Measurements from ENCODE around the gene TMEM255A.

Gene TMEM255A

GRCh38 chrX:120306630-120307029, 4.6 kb downstream of the TMEM255A start:
- Histone ChIP-seq H3K27ac (ENCODE audit: low read depth, low read length) (no peak overlapping the region), H3K27me3 (ENCODE audit: control insufficient read depth, insufficient read depth, low read length) (peaks cover 63% of the 10 kb centered on the region), H3K9me3 (ENCODE audit: control insufficient read depth, insufficient read depth, low read depth, low read length) (no peaks in the 10 kb centered on the region), H3K36me3 (ENCODE audit: control insufficient read depth, insufficient read depth, low read length) (no peaks in the 10 kb centered on the region), H3K4me1 (ENCODE audit: control insufficient read depth, insufficient read depth, low read length) (peaks cover 51% of the 10 kb centered on the region), H3K9ac (ENCODE audit: low read length) (no peak overlapping the region), H3K4me3 (ENCODE audit: low read depth, low read length) (no peak overlapping the region; the same call in 1 of the 2 replicates)

DNA sequence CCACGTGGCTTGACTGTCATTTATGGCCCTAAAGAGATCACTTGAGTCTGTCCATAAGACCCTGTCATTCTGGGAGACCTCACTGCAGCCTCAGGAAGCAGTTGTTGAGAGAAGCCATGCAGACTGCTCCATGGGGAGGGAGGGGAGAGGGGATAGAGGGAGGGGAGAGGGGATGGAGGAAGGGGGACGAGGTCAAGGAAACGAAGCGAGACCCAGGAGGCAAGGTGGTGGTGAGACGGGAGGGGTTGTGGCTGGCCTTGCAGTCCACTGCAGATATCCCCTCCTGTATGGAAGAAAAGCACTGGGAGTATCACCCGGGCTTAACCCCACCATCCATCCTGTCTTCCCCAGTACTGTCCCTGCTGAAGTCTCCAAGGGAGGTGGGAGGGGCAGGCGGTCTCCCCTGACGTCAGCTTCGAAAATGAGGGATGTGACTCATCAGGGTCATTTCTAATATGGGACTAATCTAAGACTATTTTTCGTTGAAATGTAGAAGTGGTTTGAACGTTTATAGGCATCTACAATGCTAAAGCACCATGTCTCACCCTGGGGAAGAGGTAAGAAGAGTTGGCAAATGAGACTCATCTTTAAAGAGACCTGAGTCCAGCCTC, 5.6 kb downstream of the TMEM255A start:
- no peaks in the 10 kb centered on the region for H3K9me3 ChIP-seq (ENCODE audit: control insufficient read depth, insufficient read depth, low read depth, low read length)

GRCh38 chrX:120304256-120304655, 7.0 kb downstream of the TMEM255A start:
- no peak overlapping the region for H3K9ac ChIP-seq (ENCODE audit: low read length)

More for the DNA sequence above, 5.6 kb downstream of the TMEM255A start:
- Histone ChIP-seq H3K36me3 (ENCODE audit: control insufficient read depth, insufficient read depth, low read length) (no peaks in the 10 kb centered on the region), H3K9ac (ENCODE audit: low read length) (no peak overlapping the region), H3K27me3 (ENCODE audit: control insufficient read depth, insufficient read depth, low read length) (peaks cover 53% of the 10 kb centered on the region), H3K27ac (ENCODE audit: low read depth, low read length) (no peak overlapping the region), H3K4me1 (ENCODE audit: control insufficient read depth, insufficient read depth, low read length) (peaks cover 52% of the 10 kb centered on the region), H3K4me3 (ENCODE audit: low read depth, low read length) (peak overlapping the region; percentile 49)

GRCh38 chrX:120302434-120302833, 8.8 kb downstream of the TMEM255A start:
- Histone ChIP-seq H3K27me3 (ENCODE audit: control insufficient read depth, insufficient read depth, low read length) (peaks cover 23% of the 10 kb centered on the region), H3K9ac (ENCODE audit: low read length) (no peak overlapping the region), H3K9me3 (ENCODE audit: control insufficient read depth, insufficient read depth, low read depth, low read length) (no peaks in the 10 kb centered on the region), H3K36me3 (ENCODE audit: control insufficient read depth, insufficient read depth, low read length) (no peaks in the 10 kb centered on the region), H3K4me1 (ENCODE audit: control insufficient read depth, insufficient read depth, low read length) (peaks cover 46% of the 10 kb centered on the region), H3K27ac (ENCODE audit: low read depth, low read length) (no peak overlapping the region), H3K4me3 (ENCODE audit: low read depth, low read length) (no peak overlapping the region)

More at GRCh38 chrX:120304256-120304655, 7.0 kb downstream of the TMEM255A start:
- H3K27me3 ChIP-seq (ENCODE audit: control insufficient read depth, insufficient read depth, low read length), result peaks cover 40% of the 10 kb centered on the region
- H3K4me1 ChIP-seq (ENCODE audit: control insufficient read depth, insufficient read depth, low read length), result peaks cover 56% of the 10 kb centered on the region
- H3K36me3 ChIP-seq (ENCODE audit: control insufficient read depth, insufficient read depth, low read length), result no peaks in the 10 kb centered on the region
- H3K9me3 ChIP-seq (ENCODE audit: control insufficient read depth, insufficient read depth, low read depth, low read length), result no peaks in the 10 kb centered on the region
- no peak overlapping the region for H3K4me3 ChIP-seq (ENCODE audit: low read depth, low read length)
- no peak overlapping the region for H3K27ac ChIP-seq (ENCODE audit: low read depth, low read length)

- Histone ChIP-seq H3K4me3 (ENCODE audit: low read depth, low read length) (no peak overlapping the region), H3K27ac (ENCODE audit: low read depth, low read length) (no peak overlapping the region), H3K9ac (ENCODE audit: low read length) (no peak overlapping the region), H3K27me3 (ENCODE audit: control insufficient read depth, insufficient read depth, low read length) (peaks cover 18% of the 10 kb centered on the region; the same call in 1 of the 2 replicates), H3K36me3 (ENCODE audit: control insufficient read depth, insufficient read depth, low read length) (no peaks in the 10 kb centered on the region), H3K9me3 (ENCODE audit: control insufficient read depth, insufficient read depth, low read depth, low read length) (no peaks in the 10 kb centered on the region), H3K4me1 (ENCODE audit: control insufficient read depth, insufficient read depth, low read length) (peaks cover 43% of the 10 kb centered on the region)
These were observed 9.3 kb downstream of the TMEM255A start for GRCh38 chrX:120301960-120302359.

GRCh38 chrX:120301497-120301896, 9.8 kb downstream of the TMEM255A start:
- H3K9me3 ChIP-seq (ENCODE audit: control insufficient read depth, insufficient read depth, low read depth, low read length), result no peaks in the 10 kb centered on the region
- no peak overlapping the region for H3K27ac ChIP-seq (ENCODE audit: low read depth, low read length)
- peaks cover 39% of the 10 kb centered on the region for H3K4me1 ChIP-seq (ENCODE audit: control insufficient read depth, insufficient read depth, low read length)
- no peak overlapping the region for H3K9ac ChIP-seq (ENCODE audit: low read length)
- no peaks in the 10 kb centered on the region for H3K36me3 ChIP-seq (ENCODE audit: control insufficient read depth, insufficient read depth, low read length)
- H3K4me3 ChIP-seq (ENCODE audit: low read depth, low read length), result no peak overlapping the region
- H3K27me3 ChIP-seq (ENCODE audit: control insufficient read depth, insufficient read depth, low read length), result peaks cover 14% of the 10 kb centered on the region; the same call in 1 of the 2 replicates

GRCh38 chrX:120299928-120300327, 11.3 kb downstream of the TMEM255A start:
- Histone ChIP-seq H3K9me3 (ENCODE audit: control insufficient read depth, insufficient read depth, low read depth, low read length) (no peaks in the 10 kb centered on the region), H3K9ac (ENCODE audit: low read length) (no peak overlapping the region), H3K27ac (ENCODE audit: low read depth, low read length) (no peak overlapping the region), H3K4me1 (ENCODE audit: control insufficient read depth, insufficient read depth, low read length) (peaks cover 24% of the 10 kb centered on the region), H3K36me3 (ENCODE audit: control insufficient read depth, insufficient read depth, low read length) (no peaks in the 10 kb centered on the region), H3K27me3 (ENCODE audit: control insufficient read depth, insufficient read depth, low read length) (peaks cover 3% of the 10 kb centered on the region; the same call in 1 of the 2 replicates), H3K4me3 (ENCODE audit: low read depth, low read length) (no peak overlapping the region)

DNA sequence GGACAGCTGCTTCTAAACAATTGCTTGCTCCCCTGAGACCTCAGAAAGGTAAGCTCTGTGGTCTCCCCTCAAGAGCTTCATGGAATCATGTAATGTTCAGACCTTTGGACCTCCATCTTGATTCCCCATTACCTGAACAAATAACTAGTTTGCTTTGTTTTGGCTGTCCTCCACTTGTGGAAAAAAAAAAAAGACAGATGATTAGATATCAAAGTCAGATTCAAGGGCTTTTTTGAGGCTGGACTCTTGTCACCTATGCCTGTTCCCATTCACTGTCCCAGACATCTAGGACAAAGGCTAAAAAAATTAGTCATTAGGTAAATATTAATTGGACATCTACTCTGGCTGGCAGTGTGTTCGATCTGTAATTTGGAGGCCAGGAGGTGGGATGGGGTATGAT, 13.3 kb downstream of the TMEM255A start:
- no peak overlapping the region for H3K4me3 ChIP-seq (ENCODE audit: low read depth, low read length)

DNA sequence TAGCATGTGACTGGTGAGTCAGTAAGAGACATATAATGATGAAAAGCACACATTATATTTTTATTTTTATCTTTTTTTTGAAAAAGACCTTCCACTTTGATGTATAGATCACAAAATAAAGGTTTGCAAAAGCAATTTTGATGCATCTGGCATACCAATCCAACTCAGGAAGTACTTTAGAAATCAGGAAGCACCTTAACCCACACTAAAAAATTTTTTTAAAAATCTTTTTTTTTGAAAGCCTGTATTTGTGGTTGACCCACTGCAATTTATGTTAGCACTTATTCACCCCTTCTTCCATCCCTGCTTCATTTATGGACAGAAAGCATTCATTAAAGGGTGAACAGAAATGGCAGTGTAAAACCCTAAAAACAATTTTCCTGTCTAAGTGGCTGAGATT, 16.6 kb downstream of the TMEM255A start:
- H3K9me3 ChIP-seq (ENCODE audit: control insufficient read depth, insufficient read depth, low read depth, low read length), result no peaks in the 10 kb centered on the region
- no peak overlapping the region for H3K9ac ChIP-seq (ENCODE audit: low read length)
- H3K27ac ChIP-seq (ENCODE audit: low read depth, low read length), result no peak overlapping the region
- H3K36me3 ChIP-seq (ENCODE audit: control insufficient read depth, insufficient read depth, low read length), result no peaks in the 10 kb centered on the region
- H3K27me3 ChIP-seq (ENCODE audit: control insufficient read depth, insufficient read depth, low read length), result no peaks in the 10 kb centered on the region; the same call in 1 of the 2 replicates
- no peak overlapping the region for H3K4me3 ChIP-seq (ENCODE audit: low read depth, low read length)
- no peaks in the 10 kb centered on the region for H3K4me1 ChIP-seq (ENCODE audit: control insufficient read depth, insufficient read depth, low read length)

More for the DNA sequence above, 13.3 kb downstream of the TMEM255A start:
- Histone ChIP-seq H3K27me3 (ENCODE audit: control insufficient read depth, insufficient read depth, low read length) (no peaks in the 10 kb centered on the region; the same call in 1 of the 2 replicates), H3K36me3 (ENCODE audit: control insufficient read depth, insufficient read depth, low read length) (no peaks in the 10 kb centered on the region), H3K4me1 (ENCODE audit: control insufficient read depth, insufficient read depth, low read length) (peaks cover 18% of the 10 kb centered on the region), H3K27ac (ENCODE audit: low read depth, low read length) (no peak overlapping the region), H3K9me3 (ENCODE audit: control insufficient read depth, insufficient read depth, low read depth, low read length) (no peaks in the 10 kb centered on the region), H3K9ac (ENCODE audit: low read length) (no peak overlapping the region)

- Histone ChIP-seq H3K36me3 (ENCODE audit: control insufficient read depth, insufficient read depth, low read length) (no peaks in the 10 kb centered on the region), H3K4me1 (ENCODE audit: control insufficient read depth, insufficient read depth, low read length) (peaks cover 4% of the 10 kb centered on the region; the same call in 1 of the 2 replicates), H3K27ac (ENCODE audit: low read depth, low read length) (no peak overlapping the region), H3K4me3 (ENCODE audit: low read depth, low read length) (no peak overlapping the region), H3K9me3 (ENCODE audit: control insufficient read depth, insufficient read depth, low read depth, low read length) (no peaks in the 10 kb centered on the region), H3K9ac (ENCODE audit: low read length) (no peak overlapping the region), H3K27me3 (ENCODE audit: control insufficient read depth, insufficient read depth, low read length) (peaks cover 5% of the 10 kb centered on the region; the same call in 1 of the 2 replicates)
These were observed 18.2 kb downstream of the TMEM255A start for GRCh38 chrX:120293015-120293414.

GRCh38 chrX:120291211-120291610, 20.1 kb downstream of the TMEM255A start:
- Histone ChIP-seq H3K9ac (ENCODE audit: low read length) (no peak overlapping the region), H3K36me3 (ENCODE audit: control insufficient read depth, insufficient read depth, low read length) (no peaks in the 10 kb centered on the region), H3K27me3 (ENCODE audit: control insufficient read depth, insufficient read depth, low read length) (peaks cover 7% of the 10 kb centered on the region; the same call in 1 of the 2 replicates), H3K4me3 (ENCODE audit: low read depth, low read length) (no peak overlapping the region), H3K27ac (ENCODE audit: low read depth, low read length) (no peak overlapping the region), H3K9me3 (ENCODE audit: control insufficient read depth, insufficient read depth, low read depth, low read length) (no peaks in the 10 kb centered on the region), H3K4me1 (ENCODE audit: control insufficient read depth, insufficient read depth, low read length) (peaks cover 19% of the 10 kb centered on the region; the same call in 1 of the 2 replicates)

Data from HUES6 (cell line).